Esophagus mucosa (tissue), 1 donor: ENCODE data around the gene GNAS. TPM values are rescaled to one million over a fixed set of nuclear protein-coding genes. Genes with fewer than 3 reads are reported as not detected.

Experiments
- ATAC-seq: fragments of 200-7000 bp; cut with Tn5 transposase; one replicate; pipeline ENCODE4 v1.9.1; 2020
- total RNA-seq: library from RNA; stranded (reverse); gene quantifications from one replicate; pipeline ENCODE4 v1.2.4, GENCODE V29; 2023
- donor health status: DM: yes; HTN: yes; CAD: no.

Gene GNAS
- total RNA-seq, 1 donor from 2014 or later: 361 TPM

- no peak for ATAC-seq
These were observed 47.0 kb downstream of the GNAS start for GRCh38 chr20:58899512-58899911.

- no peak for ATAC-seq
These were observed 47.9 kb downstream of the GNAS start for GRCh38 chr20:58900397-58900796.

DNA sequence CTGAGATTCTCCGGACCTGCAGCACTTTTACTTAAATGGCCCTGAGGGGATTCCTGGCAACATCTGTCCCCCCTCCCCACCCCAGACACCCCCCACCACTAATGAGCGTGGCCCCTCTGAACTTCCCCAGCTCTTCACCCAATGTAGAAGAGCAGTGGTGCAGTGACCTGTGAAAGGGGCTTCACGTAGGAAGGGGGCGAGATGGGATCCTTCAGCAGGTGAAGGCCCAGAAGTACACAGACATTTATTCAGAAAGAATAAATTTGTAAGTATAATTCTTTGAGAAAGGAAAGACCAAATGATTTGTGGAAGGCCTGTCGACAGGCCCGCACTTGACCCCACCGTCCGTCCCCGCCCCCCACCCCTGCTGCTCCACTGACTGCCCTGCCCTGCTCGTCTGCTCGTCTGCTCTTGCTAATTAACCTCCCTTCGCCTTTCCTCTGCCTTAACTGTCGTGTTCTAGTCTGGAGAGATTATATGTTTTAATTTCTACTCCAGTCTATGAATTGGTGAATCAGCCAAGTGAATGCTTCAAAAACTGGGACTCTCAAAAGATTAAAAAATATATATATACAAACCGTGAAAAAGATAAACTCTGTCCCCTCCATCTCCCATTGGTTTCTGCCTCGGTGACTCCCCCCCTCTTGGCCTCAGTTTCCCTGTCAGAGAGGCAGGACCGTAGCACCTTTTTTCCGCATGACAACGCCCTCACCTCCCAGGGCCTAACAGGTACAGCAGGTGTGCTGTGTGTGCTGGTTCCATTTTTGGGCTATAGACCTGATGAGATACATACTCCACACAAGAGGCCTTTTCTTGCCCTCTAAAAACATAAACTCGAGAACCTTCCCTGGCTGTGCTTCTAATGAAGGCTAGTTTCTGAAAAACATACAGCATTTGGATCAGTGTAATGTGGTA lies 49.2 kb downstream of the GNAS start:
- ATAC-seq: no peak

GRCh38 chr20:58903614-58904013 lies 51.1 kb downstream of the GNAS start:
- ATAC-seq: no peak

- ATAC-seq: no peak
These were observed 52.7 kb downstream of the GNAS start for GRCh38 chr20:58905236-58905635.

DNA sequence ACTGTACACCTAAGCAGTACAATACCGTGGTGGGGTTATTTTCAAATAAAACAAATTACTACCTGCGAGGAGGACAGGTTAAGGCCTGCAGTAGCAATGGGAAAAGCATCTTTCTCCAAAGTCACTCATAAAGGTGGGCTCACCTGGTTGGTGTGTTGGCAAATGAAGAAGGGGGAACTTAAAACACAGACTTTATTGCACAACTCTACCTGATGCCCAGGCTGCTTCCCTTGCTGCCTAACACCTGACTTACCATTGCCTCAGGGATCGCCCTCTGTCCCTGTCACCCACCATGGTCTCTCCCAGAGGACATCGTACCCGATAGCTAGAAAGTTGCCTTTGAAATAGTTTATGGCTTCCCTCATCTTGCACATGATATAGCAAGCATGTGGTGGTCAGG lies 53.6 kb downstream of the GNAS start:
- no peak for ATAC-seq

GRCh38 chr20:58906894-58907293 lies 54.4 kb downstream of the GNAS start:
- peak; percentile 65 for ATAC-seq

- ATAC-seq: peak; percentile 81
These were observed 55.0 kb downstream of the GNAS start for GRCh38 chr20:58907320-58908137.

DNA sequence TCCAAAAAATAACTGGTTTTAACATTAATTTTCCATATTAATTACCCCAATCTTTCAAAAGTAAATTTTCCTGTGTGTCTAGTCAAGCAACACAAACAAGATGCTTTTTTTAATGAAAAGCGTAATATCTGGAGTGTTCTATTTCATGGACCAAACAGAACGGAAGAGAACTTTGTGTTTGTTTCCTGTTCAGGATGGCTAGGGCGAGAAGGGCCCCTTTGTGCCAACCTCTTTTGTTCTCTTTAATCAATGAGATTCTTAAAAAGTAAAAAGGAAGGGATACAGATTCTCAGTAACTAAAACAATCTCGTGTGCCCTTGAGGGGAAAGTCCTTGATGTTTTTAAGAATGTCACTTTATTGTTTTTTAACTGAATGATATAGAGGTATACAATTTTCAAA lies 55.7 kb downstream of the GNAS start:
- ATAC-seq: no peak

- no peak for ATAC-seq
These were observed 56.4 kb downstream of the GNAS start for GRCh38 chr20:58908941-58909340.

DNA sequence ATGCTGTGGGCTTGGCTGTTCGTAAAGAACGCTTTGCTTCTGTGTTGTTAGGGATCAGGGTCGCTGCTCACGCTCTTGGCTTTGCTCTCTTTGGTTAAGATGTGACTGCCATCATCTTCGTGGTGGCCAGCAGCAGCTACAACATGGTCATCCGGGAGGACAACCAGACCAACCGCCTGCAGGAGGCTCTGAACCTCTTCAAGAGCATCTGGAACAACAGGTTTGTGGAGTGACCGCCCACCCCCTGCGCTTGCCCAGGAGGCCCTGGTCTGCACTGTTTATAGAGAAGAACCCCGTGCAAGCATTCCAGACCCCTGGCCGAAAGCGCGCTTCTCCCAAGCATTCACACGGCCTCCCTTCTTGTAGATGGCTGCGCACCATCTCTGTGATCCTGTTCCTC lies 57.1 kb downstream of the GNAS start:
- ATAC-seq: no peak

- no peak for ATAC-seq
These were observed 58.0 kb downstream of the GNAS start for GRCh38 chr20:58910473-58910872.

DNA sequence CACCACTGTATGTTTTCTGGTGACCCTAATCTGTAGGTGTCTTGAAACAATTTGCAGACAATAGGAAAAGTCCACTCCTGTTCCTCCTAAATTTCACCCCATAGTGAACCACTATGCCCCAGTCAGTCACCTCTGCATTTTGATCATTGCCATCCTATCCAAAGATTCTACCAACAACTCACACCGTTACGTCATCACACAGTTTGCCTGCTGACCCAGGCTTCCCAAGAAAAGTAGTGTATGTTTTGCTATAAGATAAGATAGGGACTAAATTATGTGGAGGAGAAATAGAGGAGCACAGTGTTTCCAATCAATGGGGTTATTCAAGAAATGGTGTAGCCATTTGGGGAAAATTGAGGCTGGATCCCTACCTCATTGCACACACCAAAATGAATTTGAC lies 58.8 kb downstream of the GNAS start:
- no peak for ATAC-seq

DNA sequence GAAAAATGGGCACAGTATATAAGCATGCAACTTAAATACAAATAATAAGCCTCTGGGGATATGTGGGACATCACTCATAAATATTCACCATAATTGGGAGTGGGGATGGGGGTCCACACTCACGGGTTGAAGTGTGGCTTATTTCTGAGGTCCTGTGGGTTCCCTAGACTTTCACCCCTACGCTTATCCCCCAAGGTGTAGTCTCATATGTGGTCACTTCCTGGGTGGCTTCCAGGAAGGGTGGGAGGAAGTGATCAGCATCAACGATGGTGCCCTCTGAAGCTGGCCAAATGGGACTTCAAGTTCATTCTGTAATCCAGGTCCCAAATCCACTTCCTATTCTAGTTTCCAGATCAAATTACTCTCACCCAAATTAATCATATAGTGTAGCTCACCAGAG lies 59.5 kb downstream of the GNAS start:
- no peak for ATAC-seq

GRCh38 chr20:58913079-58913478 lies 60.6 kb downstream of the GNAS start:
- ATAC-seq: no peak

DNA sequence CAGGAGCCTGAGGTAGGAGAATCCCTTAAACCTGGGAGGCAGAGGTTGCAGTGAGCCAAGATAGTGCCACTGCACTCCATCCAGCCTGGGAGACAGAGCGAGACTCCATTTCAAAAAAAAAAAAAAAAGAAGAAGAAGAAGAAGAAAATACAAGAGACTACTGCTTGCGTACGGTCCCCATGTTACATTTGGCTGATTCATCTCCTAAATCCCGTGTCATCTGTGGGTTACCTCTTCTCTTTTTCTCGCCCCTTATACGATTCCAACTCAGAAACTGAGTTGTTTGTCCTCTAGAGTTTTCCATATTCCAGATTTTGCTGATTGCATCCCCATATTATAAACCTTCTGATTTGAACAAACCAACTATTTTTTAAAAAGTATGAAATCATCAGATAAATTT lies 66.1 kb downstream of the GNAS start:
- no peak for ATAC-seq

DNA sequence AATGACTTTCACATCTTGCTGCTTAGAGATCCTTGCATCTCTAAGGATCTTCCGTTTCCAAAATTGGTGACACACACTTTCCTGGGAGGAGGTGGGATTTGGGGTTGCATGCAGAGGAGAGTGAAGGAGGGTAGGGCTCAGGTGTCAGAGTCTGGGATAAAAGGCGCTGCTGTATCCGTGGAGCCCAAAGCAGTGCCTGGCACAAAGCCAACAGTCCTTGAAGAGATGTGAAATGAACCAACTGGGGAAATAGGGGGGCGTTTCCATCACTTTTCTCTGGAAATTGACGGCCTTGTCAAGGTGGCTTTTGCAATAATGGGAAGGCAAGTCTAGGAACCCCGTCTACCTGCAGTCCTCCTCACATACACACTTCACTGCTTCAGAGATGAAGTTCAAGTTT lies 69.0 kb downstream of the GNAS start:
- ATAC-seq: no peak

DNA sequence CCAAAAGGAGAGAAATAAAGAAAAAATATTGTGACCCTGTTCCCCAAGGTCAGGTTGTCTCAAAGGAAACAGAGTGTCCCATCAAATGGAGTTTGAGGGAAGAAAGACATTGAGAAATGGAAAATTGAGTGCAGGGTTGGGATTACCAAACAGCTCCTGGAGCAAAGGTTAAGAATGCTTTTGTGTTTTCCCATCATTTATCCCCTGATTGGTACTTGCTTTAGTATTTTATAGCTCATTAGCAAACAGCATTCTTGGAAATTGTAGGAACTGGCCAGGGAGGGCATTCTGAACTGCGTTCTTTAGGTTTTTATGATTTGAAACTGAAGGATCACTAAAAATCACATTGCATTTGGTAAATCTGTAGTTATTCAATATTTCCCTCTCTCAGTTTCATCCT lies 69.5 kb downstream of the GNAS start:
- ATAC-seq: no peak

DNA sequence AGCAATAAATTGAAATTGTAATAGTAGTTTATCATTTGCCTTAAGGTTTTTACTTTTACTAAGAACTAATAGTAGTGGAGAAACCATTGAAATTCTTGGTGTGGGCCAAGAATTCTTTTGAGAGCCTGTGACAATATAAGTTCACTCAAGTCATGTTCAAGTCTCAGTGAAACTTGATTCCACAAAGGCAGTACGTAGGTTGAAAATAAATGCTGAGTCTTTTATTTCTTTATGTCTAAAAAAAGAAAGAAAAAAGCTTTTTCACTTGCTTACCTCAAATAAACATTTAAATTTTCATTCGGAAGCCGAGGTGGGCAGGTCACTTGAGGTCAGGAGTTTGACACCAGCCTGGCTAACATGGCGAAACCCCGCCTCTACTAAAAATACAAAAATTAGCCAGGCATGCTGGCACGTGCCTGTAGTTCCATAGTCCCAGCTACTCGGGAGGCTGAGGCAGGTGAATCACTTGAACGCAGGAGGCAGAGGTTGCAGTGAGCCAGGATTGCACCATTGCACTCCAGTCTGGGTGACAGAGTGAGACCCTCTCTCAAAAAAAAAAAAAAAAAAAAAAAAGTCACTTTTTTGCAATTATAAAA lies 70.7 kb downstream of the GNAS start:
- no peak for ATAC-seq

DNA sequence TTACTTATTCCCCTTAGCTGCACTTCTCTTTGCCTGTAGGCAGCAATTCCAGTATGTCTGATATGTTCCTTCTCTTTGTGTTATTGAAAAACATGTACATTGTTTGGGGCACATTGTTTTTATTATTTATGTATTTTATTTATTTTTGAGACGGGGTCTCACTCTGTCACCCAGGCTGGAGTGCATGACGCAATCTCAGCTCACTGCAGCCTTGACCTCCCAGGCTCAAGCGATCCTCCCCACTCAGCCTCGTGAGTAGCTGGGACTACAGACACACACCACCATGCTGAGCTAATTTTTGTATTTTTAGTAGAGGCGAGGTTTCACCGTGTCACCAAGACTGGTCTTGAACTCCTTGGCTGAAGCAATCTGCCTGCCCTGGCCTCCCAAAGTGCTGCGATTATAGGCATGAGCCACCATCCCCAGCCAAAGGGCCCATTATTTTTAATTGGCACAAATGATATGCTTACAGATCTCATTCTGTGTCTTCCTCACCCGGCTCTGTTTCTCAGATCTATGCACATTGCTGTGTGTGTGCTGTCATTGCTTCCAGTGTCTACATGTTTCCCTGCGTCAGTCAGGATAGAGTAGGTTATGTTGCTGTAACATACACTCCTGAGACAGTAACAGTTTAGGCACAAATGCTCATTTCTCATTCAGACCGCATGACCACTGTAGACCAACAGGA lies 74.4 kb downstream of the GNAS start:
- ATAC-seq: no peak

GRCh38 chr20:58927490-58928061 lies 75.1 kb downstream of the GNAS start:
- no peak for ATAC-seq

DNA sequence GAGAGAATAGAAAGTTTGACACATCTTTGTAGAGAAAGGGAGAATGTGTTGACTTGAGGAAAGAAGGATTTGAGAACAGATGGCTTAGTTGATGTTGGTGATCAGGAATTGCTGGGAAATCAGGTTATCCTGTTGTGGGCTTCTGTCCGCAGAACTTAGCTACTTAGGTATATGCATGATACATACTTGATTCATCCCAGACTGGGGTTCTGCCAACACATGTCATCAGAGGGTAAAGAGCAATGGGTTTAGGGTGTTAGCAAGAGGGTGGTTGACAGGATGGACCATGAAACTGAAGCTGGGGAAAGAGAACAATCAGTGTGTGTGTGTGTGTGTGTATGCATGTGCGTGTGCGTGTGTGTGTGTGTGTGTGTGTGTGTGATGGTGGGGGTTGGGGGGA lies 78.0 kb downstream of the GNAS start:
- ATAC-seq: no peak
